Esophagus muscularis mucosa (tissue), 4 donors: ENCODE measurements around the gene NSUN4. TPM values are rescaled to one million over a fixed set of nuclear protein-coding genes. Genes with fewer than 3 reads are reported as not detected.

Experiments used
- DNase-seq: peaks from one replicate; pipeline ENCODE4 v3.0.0-alpha.2; 2017; ENCODE audit errors: extremely low spot score
- H3K27ac ChIP-seq, 4 donors: fragments of 200-600 bp; sonication (generic); replicated peaks in 1 of 4; 1 replicate in 3 of 4; 2 replicates in 1 of 4; pipeline ENCODE4 v1.5.1; 2016 to 2019; ENCODE audit warnings: mild to moderate bottlenecking in 1 of 4
- H3K27me3 ChIP-seq, 4 donors: fragments of 200-600 bp; sonication (generic); one replicate each; pipeline versions ENCODE4 v1.5.1 to v1.6.0; 2016 to 2019
- H3K36me3 ChIP-seq, 4 donors: fragments of 200-600 bp; sonication (generic); one replicate each; pipeline ENCODE4 v1.5.1; 2016 to 2019
- H3K4me1 ChIP-seq, 4 donors: fragments of 200-600 bp; sonication (generic); one replicate each; pipeline ENCODE4 v1.5.1; 2016 to 2019
- H3K4me3 ChIP-seq, 4 donors: fragments of 200-600 bp; sonication (generic); 1 replicate in 2 of 4; 2 replicates in 2 of 4; pipeline ENCODE4 v1.5.1; 2016 to 2019; ENCODE audit warnings: mild to moderate bottlenecking in 4 of 4, moderate library complexity in 1 of 4
- H3K9me3 ChIP-seq, 4 donors: fragments of 200-600 bp; sonication (generic); 1 replicate in 3 of 4; 2 replicates in 1 of 4; pipeline ENCODE4 v1.5.1; 2016 to 2019
- CTCF ChIP-seq, 3 experiments: fragments of 200-600 bp in 2 of 3; fragments of 450-650 bp in 1 of 3; sonication (generic) in 2 of 3; IDR thresholded peaks; one replicate each; pipeline ENCODE4 v1.5.1; 2017 to 2019; ENCODE audit warnings: antibody characterized with exemption in 3 of 3, mild to moderate bottlenecking in 2 of 3, moderate library complexity in 1 of 3
- EP300 ChIP-seq: sonication (generic); formaldehyde crosslinking; IDR thresholded peaks from one replicate; pipeline ENCODE4 v1.6.1; 2017; ENCODE audit warnings: antibody characterized with exemption
- POLR2A ChIP-seq: fragments of 450-650 bp; IDR thresholded peaks from one replicate; pipeline ENCODE4 v1.6.1; 2017; ENCODE audit warnings: antibody characterized with exemption, moderate library complexity, mild to moderate bottlenecking, low read depth
- POLR2AphosphoS5 ChIP-seq, 2 donors: sonication (generic); formaldehyde crosslinking; IDR thresholded peaks; one replicate each; pipeline ENCODE4 v1.6.1; 2017; ENCODE audit warnings: antibody characterized with exemption in 2 of 2
- WGBS: methylation state at CpG from one replicate; pipeline ENCODE4 v1.1.5; 2018; 5-methylcytosine and 5-hydroxymethylcytosine counted together
- intact Hi-C: fragments of 100-400 bp; cut with DNase I; formaldehyde crosslinking; loops from one replicate; pipeline ENCODE4 v1.15.1; 2023
- total RNA-seq, 4 donors: library from RNA; depleted of rRNA; stranded (reverse); fragments of >200 nt; gene quantifications; one replicate each; pipeline versions ENCODE4 v1.1.0 to v1.2.1, GENCODE V29; 2016

Gene NSUN4
- total RNA-seq, 4 donors from 2014 or later, result 14.5 to 20.7 (median 16.2) TPM

GRCh38 chr1:46399307-46399706, 58.7 kb downstream of the NSUN4 start:
- Histone ChIP-seq H3K27me3 (no peaks in the 10 kb centered on the region), H3K27ac (no peak overlapping the region), H3K4me3 (no peak overlapping the region), H3K4me1 (peaks cover 10 to 29% (median 26%) of the 10 kb centered on the region in 4 donors), H3K36me3 (no peaks in the 10 kb centered on the region), H3K9me3 (peaks cover 0 to 1% (median 0%) of the 10 kb centered on the region in 4 donors)
- WGBS, result 55% methylated on average over 9 of the region's 9 CpGs
- no peak for TF ChIP-seq POLR2AphosphoS5 (IDR thresholded peaks at IDR 0.05)
- TF ChIP-seq EP300, result no peak
- TF ChIP-seq POLR2A, result no peak
- TF ChIP-seq CTCF (IDR thresholded peaks at IDR 0.05), result no peak
- DNase-seq, result no peak
- intact Hi-C loops, result no loop called here

GRCh38 chr1:46400421-46400820, 59.8 kb downstream of the NSUN4 start:
- H3K27me3 ChIP-seq, result no peaks in the 10 kb centered on the region
- WGBS, result 76% methylated on average over 4 of the region's 4 CpGs
- H3K4me1 ChIP-seq, result peaks cover 10 to 17% (median 15%) of the 10 kb centered on the region in 4 donors
- no peak for TF ChIP-seq POLR2A
- no peak for TF ChIP-seq POLR2AphosphoS5 (IDR thresholded peaks at IDR 0.05)
- no peak for TF ChIP-seq CTCF (IDR thresholded peaks at IDR 0.05)
- H3K4me3 ChIP-seq, result no peak overlapping the region
- intact Hi-C loops, result no loop called here
- no peaks in the 10 kb centered on the region for H3K36me3 ChIP-seq
- DNase-seq, result no peak
- H3K27ac ChIP-seq, result no peak overlapping the region
- H3K9me3 ChIP-seq, result no peaks in the 10 kb centered on the region

- Histone ChIP-seq H3K9me3 (no peaks in the 10 kb centered on the region), H3K27ac (peak overlapping the region in 3 of 4 donors; percentile 40 to 53 (median 45)), H3K4me3 (no peak overlapping the region), H3K4me1 (peaks cover 14 to 24% (median 21%) of the 10 kb centered on the region in 4 donors), H3K27me3 (no peaks in the 10 kb centered on the region), H3K36me3 (no peaks in the 10 kb centered on the region)
- DNase-seq, result no peak
- intact Hi-C loops, result no loop called here
- TF ChIP-seq EP300 (no peak), POLR2A (no peak), POLR2AphosphoS5 (IDR thresholded peaks at IDR 0.05) (no peak), CTCF (IDR thresholded peaks at IDR 0.05) (no peak)
- WGBS, result 84% methylated on average over 5 of the region's 6 CpGs
Measured at GRCh38 chr1:46401154-46401913, 60.7 kb downstream of the NSUN4 start.

GRCh38 chr1:46401964-46402626, 61.5 kb downstream of the NSUN4 start:
- WGBS, result 26% methylated on average over 6 of the region's 10 CpGs
- H3K27ac ChIP-seq, result peak overlapping the region in 3 of 4 donors; percentile 40 to 53 (median 45)
- peaks cover 17 to 31% (median 27%) of the 10 kb centered on the region in 4 donors for H3K4me1 ChIP-seq
- no peaks in the 10 kb centered on the region for H3K36me3 ChIP-seq
- intact Hi-C loops, result loop anchor here (1.0 kb wide), 1 partner anchor 21 kb away; no protein-coding TSS in a partner anchor
- peak overlapping the region in 1 of 4 donors; percentile 14 for H3K4me3 ChIP-seq
- no peak for DNase-seq
- no peaks in the 10 kb centered on the region for H3K9me3 ChIP-seq
- TF ChIP-seq EP300 (no peak), CTCF (IDR thresholded peaks at IDR 0.05) (no peak), POLR2AphosphoS5 (IDR thresholded peaks at IDR 0.05) (peak; percentile 62 to 68)
- no peaks in the 10 kb centered on the region for H3K27me3 ChIP-seq
